Panc1 (cell line): ENCODE measurements around the gene PRSS22.

ENCODE experiments used
- CTCF ChIP-seq: fragments of 450-650 bp; IDR thresholded peaks from 2 replicates; pipeline ENCODE4 v1.5.1; 2017; ENCODE audit warnings: mild to moderate bottlenecking
- TCF7L2 ChIP-seq: IDR thresholded peaks from 2 replicates; pipeline ENCODE4 v1.6.1; 2011; ENCODE audit warnings: mild to moderate bottlenecking, low read depth, low read length, inconsistent platforms

DNA sequence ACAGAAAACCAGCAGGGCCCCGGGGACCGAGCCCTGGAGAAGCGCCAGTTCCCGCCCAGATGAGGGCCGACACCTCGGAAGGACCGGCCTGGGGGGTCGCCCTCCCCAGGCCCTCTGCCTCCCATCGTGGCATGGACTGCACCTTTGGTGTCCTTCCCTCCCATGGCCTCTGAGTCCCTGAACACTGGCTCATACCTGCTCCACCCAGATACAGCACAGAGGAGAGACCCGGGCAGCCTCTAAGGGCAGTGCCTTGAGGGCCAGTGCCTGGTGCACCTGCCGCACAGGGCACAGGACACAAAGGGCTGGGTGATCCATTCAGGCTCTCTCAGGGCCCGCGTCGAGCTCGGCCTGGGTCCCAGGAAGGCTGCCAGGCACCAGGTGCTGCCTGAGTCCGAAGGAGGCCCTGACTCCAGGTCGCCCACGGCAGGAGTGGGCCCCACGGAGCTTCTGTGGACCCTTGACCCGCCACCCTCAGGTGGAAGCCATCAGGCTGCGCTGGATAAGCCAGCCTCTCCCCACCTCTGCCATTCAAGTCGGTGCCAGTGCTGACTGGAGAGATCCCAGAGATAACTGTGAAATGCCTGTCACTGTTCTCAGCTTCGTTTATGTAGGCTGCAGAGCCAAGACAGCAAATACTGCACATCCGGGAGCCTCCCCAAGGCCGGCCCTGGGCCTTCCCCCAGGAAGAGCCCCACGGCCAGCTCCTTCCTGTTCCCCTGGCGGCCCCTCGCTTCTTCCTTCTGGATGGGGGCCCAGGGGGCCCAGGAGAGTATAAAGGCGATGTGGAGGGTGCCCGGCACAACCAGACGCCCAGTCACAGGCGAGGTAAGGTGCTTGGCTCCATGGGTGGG, 28.2 kb downstream of the PRSS22 start, which contains the start of gene ZG16B:
- no peak for TF ChIP-seq CTCF
- no peak for TF ChIP-seq TCF7L2
